OCI-LY7 (cell line): ENCODE results near the gene CDAN1. TPM values are rescaled to one million over a fixed set of nuclear protein-coding genes. Genes with fewer than 3 reads are reported as not detected.

Experiments used
- BruUV-seq: library from RNA; stranded (reverse); fragments of 400-500 nt; replicated peaks from 2 replicates; lab custom pipeline; 2021; lab: Mats Ljungman, UMichigan
- CTCF ChIA-PET: fragments of 300-600 bp; sonication (Branson Sonifier 250); formaldehyde crosslinking; loops from one replicate; lab custom pipeline; 2022; ENCODE audit warnings: antibody characterized with exemption; ENCODE audit not compliant: unreplicated experiment; lab: Charles Lee
- POLR2A ChIA-PET: fragments of 300-600 bp; sonication (Branson Sonifier 250); formaldehyde crosslinking; loops from one replicate; lab custom pipeline; 2022; ENCODE audit warnings: antibody characterized with exemption; lab: Charles Lee
- DNase-seq: peaks from one replicate; pipeline ENCODE4 v3.0.0-alpha.2; 2015; ENCODE audit warnings: low spot score
- H2AFZ ChIP-seq: fragments of 200-600 bp; sonication (generic), shearing (Covaris generic); 2 replicates; pipeline ENCODE4 v1.6.1; 2014; ENCODE audit warnings: mild to moderate bottlenecking, antibody characterized with exemption, low read length, moderate library complexity
- H3K27ac ChIP-seq: fragments of 200-600 bp; sonication (generic); 2 replicates; pipeline ENCODE4 v1.5.1; 2014; ENCODE audit warnings: mixed run types, low read depth, mild to moderate bottlenecking, moderate library complexity, low read length, inconsistent platforms; ENCODE audit not compliant: poor library complexity, severe bottlenecking
- H3K36me3 ChIP-seq: fragments of 200-600 bp; sonication (generic); 2 replicates; pipeline ENCODE4 v1.6.1; 2014; ENCODE audit warnings: mild to moderate bottlenecking, antibody characterized with exemption, low read length, moderate library complexity, mixed read lengths; ENCODE audit not compliant: insufficient read depth
- H3K4me1 ChIP-seq: fragments of 200-600 bp; sonication (generic); 2 replicates; pipeline ENCODE4 v1.5.1; 2014; ENCODE audit warnings: mild to moderate bottlenecking, low read length; ENCODE audit not compliant: insufficient read depth, poor library complexity, severe bottlenecking
- H3K4me2 ChIP-seq: fragments of 200-600 bp; sonication (generic); 2 replicates; pipeline ENCODE4 v1.6.1; 2014; ENCODE audit warnings: mild to moderate bottlenecking, low read length
- H3K4me3 ChIP-seq: fragments of 200-600 bp; sonication (generic); 2 replicates; pipeline ENCODE4 v1.5.1; 2014; ENCODE audit warnings: mild to moderate bottlenecking, low read depth, low read length; ENCODE audit not compliant: poor library complexity, severe bottlenecking
- H3K79me2 ChIP-seq: fragments of 200-600 bp; sonication (generic); 2 replicates; pipeline ENCODE4 v1.6.1; 2016; ENCODE audit warnings: low read depth, mild to moderate bottlenecking, low read length, moderate library complexity, mixed read lengths; ENCODE audit not compliant: insufficient read depth
- H3K9me2 ChIP-seq: fragments of 200-600 bp; sonication (generic); 2 replicates; pipeline ENCODE4 v1.6.1; 2016; ENCODE audit warnings: mild to moderate bottlenecking, low read length, mixed read lengths; ENCODE audit not compliant: insufficient read depth
- H3K9me3 ChIP-seq: fragments of 200-600 bp; sonication (generic); 2 replicates; pipeline ENCODE4 v1.6.1; 2014; ENCODE audit warnings: mild to moderate bottlenecking, mixed run types, low read length, mixed read lengths
- H4K20me1 ChIP-seq: fragments of 200-600 bp; sonication (generic); 2 replicates; pipeline ENCODE4 v1.6.1; 2014; ENCODE audit warnings: mild to moderate bottlenecking, antibody characterized with exemption, low read length, moderate library complexity, mixed read lengths; ENCODE audit not compliant: insufficient read depth
- EZH2phosphoT487 ChIP-seq: fragments of 200-600 bp; sonication (generic); IDR thresholded peaks from 2 replicates; pipeline ENCODE4 v1.6.1; 2018; ENCODE audit warnings: low read depth, borderline replicate concordance, mild to moderate bottlenecking, mixed run types, antibody characterized with exemption, low read length, moderate library complexity, mixed read lengths
- intact Hi-C: fragments of 100-400 bp; cut with micrococcal nuclease; formaldehyde crosslinking; loops from one replicate; pipeline ENCODE4 v1.10.0; 2022; ENCODE audit not compliant: unreplicated experiment
- total RNA-seq, 2 experiments: library from RNA; depleted of rRNA in 1 of 2; stranded (reverse); fragments of >200 nt in 1 of 2; shearing (Covaris generic) in 1 of 2; gene quantifications; 2 replicates each; pipeline ENCODE4 v1.2.3, GENCODE V29; 2014 to 2022
- TF ChIP-seq, protein P1 (sequence below): fragments of 200-600 bp; sonication (generic); conservative IDR thresholded peaks from 2 replicates; pipeline ENCODE4 v1.5.1; 2014; ENCODE audit warnings: mild to moderate bottlenecking, antibody characterized with exemption, low read length, moderate library complexity, mixed read lengths

Gene CDAN1
- total RNA-seq, 2 experiments from 2014 or later: 28.9 to 29.5 TPM

DNA sequence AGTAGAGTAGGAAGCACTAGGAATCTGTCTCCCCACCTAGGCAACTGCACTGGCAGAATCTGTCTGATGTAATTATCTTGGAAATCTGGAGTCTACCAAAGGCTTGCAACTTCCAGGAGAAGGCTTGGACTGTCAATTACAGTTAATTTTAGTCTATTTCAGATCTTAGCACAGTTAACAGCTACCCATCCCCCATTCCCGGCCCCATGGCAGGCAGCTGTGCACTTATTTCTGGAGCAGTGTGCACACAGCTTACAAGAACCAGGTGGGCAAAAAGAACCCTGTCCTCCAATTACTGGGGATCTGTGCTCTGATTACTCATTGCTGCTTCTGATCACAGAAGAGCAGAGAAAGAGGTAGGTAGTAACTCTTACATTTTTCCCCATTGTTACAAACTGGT, 12.3 kb upstream of the CDAN1 start:
- no peak overlapping the region for H3K4me2 ChIP-seq
- peak; percentile 23 for DNase-seq
- intact Hi-C loops: no loop called here
- H3K9me2 ChIP-seq: no peaks in the 10 kb centered on the region
- CTCF ChIA-PET: no interaction called here
- H3K4me3 ChIP-seq: no peak overlapping the region
- TF ChIP-seq, protein P1, sequence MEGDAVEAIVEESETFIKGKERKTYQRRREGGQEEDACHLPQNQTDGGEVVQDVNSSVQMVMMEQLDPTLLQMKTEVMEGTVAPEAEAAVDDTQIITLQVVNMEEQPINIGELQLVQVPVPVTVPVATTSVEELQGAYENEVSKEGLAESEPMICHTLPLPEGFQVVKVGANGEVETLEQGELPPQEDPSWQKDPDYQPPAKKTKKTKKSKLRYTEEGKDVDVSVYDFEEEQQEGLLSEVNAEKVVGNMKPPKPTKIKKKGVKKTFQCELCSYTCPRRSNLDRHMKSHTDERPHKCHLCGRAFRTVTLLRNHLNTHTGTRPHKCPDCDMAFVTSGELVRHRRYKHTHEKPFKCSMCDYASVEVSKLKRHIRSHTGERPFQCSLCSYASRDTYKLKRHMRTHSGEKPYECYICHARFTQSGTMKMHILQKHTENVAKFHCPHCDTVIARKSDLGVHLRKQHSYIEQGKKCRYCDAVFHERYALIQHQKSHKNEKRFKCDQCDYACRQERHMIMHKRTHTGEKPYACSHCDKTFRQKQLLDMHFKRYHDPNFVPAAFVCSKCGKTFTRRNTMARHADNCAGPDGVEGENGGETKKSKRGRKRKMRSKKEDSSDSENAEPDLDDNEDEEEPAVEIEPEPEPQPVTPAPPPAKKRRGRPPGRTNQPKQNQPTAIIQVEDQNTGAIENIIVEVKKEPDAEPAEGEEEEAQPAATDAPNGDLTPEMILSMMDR: no peak
- TF ChIP-seq EZH2phosphoT487: no peak
- no TSS peak for BruUV-seq
- H3K27ac ChIP-seq: no peak overlapping the region
- no peaks in the 10 kb centered on the region for H4K20me1 ChIP-seq
- H3K9me3 ChIP-seq: peaks cover 6% of the 10 kb centered on the region; the same call in 1 of the 2 replicates
- peaks cover 44% of the 10 kb centered on the region for H3K36me3 ChIP-seq
- no peak overlapping the region for H2AFZ ChIP-seq
- H3K79me2 ChIP-seq: no peaks in the 10 kb centered on the region
- H3K4me1 ChIP-seq: peaks cover 5% of the 10 kb centered on the region
- POLR2A ChIA-PET: no interaction called here

- no peak overlapping the region for H3K4me2 ChIP-seq
- intact Hi-C loops: no loop called here
- 0 out of 2 replicates have a peak, but pooled peaks cover 1% of the 10 kb centered on the region for H3K36me3 ChIP-seq
- no peak overlapping the region for H2AFZ ChIP-seq
- POLR2A ChIA-PET: no interaction called here
- H3K9me3 ChIP-seq: no peaks in the 10 kb centered on the region
- no peak for TF ChIP-seq EZH2phosphoT487
- TF ChIP-seq, protein P1: no peak
- DNase-seq: no peak
- peaks cover 1% of the 10 kb centered on the region for H3K4me1 ChIP-seq
- H3K4me3 ChIP-seq: no peak overlapping the region
- H4K20me1 ChIP-seq: no peaks in the 10 kb centered on the region
- no peaks in the 10 kb centered on the region for H3K79me2 ChIP-seq
- CTCF ChIA-PET: no interaction called here
- no peak overlapping the region for H3K27ac ChIP-seq
- H3K9me2 ChIP-seq: no peaks in the 10 kb centered on the region
- BruUV-seq: no TSS peak
These were observed 7.3 kb upstream of the CDAN1 start for GRCh38 chr15:42744195-42744594.

GRCh38 chr15:42742149-42742548, 5.2 kb upstream of the CDAN1 start:
- Histone ChIP-seq H3K4me2 (no peak overlapping the region), H3K79me2 (no peaks in the 10 kb centered on the region), H4K20me1 (no peaks in the 10 kb centered on the region), H3K4me3 (no peak overlapping the region), H2AFZ (no peak overlapping the region), H3K9me3 (no peaks in the 10 kb centered on the region), H3K27ac (no peak overlapping the region), H3K4me1 (peaks cover 7% of the 10 kb centered on the region), H3K9me2 (no peaks in the 10 kb centered on the region), H3K36me3 (no peaks in the 10 kb centered on the region)
- ChIA-PET CTCF (no interaction called here), POLR2A (no interaction called here)
- BruUV-seq: no TSS peak
- intact Hi-C loops: no loop called here
- no peak for TF ChIP-seq EZH2phosphoT487
- TF ChIP-seq, protein P1: no peak
- no peak for DNase-seq
